T47D (cell line): Measurements from ENCODE around the gene CALML5.

Source experiments
- DNase-seq, 2 experiments: peaks; one replicate each; pipeline versions ENCODE4 v3.0.0 to v3.0.0-alpha.2; 2011 to 2012; ENCODE audit warnings: low read depth in 1 of 2, low spot score in 1 of 2
- JUND ChIP-seq: IDR thresholded peaks from 2 replicates; pipeline ENCODE4 v1.6.1; 2012; ENCODE audit warnings: low read depth
- in situ Hi-C: cut with HindIII; loops from 2 replicates; pipeline ENCODE4 v1.10.0; 2016; ENCODE audit warnings: low sequenced_read_pairs, low pct_unique_long_range_greater_than_20kb

Gene CALML5

GRCh38 chr10:5460468-5461202 lies 38.7 kb downstream of the CALML5 start:
- TF ChIP-seq JUND = no peak
- in situ Hi-C loops = no loop called here
- no peak for DNase-seq

DNA sequence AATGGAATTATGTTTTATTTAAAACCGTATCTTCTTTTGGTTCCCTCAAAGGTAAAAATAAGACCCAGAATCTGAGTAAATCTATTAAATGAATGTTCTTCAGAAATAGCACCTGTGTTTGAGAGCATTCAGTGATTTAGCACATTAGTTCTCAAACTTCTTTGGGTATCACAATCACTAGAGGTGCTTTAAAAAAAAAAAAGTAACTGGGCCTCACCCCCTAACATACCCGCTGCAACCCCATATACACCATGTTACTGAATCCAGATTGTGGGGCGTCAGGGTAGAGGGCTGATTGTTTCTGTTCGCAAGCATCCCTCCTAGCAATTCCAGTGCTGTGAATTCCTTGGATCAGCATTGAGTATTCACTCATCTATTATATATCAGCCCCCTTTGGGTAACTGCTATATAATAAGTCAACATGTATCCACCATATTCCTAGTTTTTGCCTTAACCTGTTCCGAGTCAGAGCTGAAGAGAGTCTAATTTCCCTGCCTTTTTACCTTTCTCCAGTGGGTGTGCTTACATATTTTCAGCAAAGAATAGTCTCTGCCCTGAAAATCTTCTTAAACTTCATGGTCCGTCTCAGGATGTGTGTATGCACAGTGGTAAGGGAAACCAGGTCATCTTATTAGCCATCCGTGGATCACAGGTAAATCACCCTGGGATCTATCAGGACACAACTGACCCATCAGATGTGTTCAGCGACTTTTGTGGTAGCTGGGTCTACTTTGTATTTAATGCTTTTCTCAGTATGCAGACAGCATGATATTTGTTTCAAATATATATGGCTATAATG lies 40.2 kb downstream of the CALML5 start:
- DNase-seq = no peak
- in situ Hi-C loops = no loop called here
- no peak for TF ChIP-seq JUND

DNA sequence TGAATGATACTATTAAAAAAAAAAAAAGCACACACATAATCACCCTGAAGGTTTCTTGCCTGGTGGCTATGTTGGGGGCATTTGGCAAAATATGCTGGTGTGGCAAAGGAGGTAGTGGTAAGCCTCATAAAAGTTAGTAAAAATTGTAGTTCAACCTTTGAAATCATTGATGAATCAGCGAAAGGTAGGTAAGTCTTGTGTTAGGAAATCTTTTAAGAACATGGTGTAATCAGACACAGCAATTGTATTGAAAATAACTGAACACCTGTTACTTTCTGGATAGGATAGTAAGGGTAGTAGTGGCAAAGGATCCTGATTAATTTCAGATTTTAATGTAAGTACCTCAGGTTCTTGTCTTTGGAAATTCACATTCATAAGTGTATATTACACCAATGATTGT lies 40.9 kb downstream of the CALML5 start:
- TF ChIP-seq JUND = no peak
- DNase-seq = no peak
- in situ Hi-C loops = no loop called here

GRCh38 chr10:5457741-5458140 lies 41.6 kb downstream of the CALML5 start:
- no peak for TF ChIP-seq JUND
- DNase-seq = no peak
- in situ Hi-C loops = no loop called here

GRCh38 chr10:5456563-5456962 lies 42.8 kb downstream of the CALML5 start:
- no peak for DNase-seq
- no peak for TF ChIP-seq JUND
- in situ Hi-C loops = no loop called here

GRCh38 chr10:5453749-5454489 lies 45.5 kb downstream of the CALML5 start:
- in situ Hi-C loops = no loop called here
- TF ChIP-seq JUND = no peak
- no peak for DNase-seq

- TF ChIP-seq JUND = no peak
- no peak for DNase-seq
- in situ Hi-C loops = no loop called here
Measured at GRCh38 chr10:5450605-5451384, 48.6 kb downstream of the CALML5 start.

GRCh38 chr10:5449823-5450222 lies 49.5 kb downstream of the CALML5 start:
- TF ChIP-seq JUND = no peak
- no peak for DNase-seq
- in situ Hi-C loops = no loop called here

DNA sequence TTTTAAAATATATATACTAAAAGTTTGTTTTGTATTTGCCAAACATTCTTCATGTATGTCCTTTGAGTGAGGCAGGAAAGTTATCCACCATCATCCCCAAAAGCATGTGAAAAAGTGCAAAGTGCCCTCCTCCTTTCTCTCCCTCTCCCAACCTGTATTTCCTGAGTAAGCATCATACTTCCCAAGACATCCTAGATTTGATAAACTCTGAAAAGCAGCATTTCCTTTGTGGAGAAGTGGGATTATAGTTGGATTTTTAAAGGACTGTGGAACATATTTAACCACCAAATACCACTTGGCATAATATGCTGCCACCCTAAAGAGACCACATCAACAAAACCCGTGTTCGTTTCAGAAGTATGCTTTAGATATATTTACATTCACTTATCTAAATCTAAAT lies 50.1 kb downstream of the CALML5 start:
- in situ Hi-C loops = no loop called here
- DNase-seq = no peak
- no peak for TF ChIP-seq JUND
